Uterus (tissue), 2 donors: ENCODE measurements around the gene KIF18A.
A peak's percentile ranks its signal among the peaks of the same experiment; 100 is the strongest.

Experiments
- POLR2A ChIP-seq, 2 donors: fragments of 450-650 bp; IDR thresholded peaks; one replicate each; pipeline ENCODE4 v1.6.1; 2016; ENCODE audit warnings: antibody characterized with exemption in 2 of 2, mild to moderate bottlenecking in 1 of 2, moderate library complexity in 1 of 2
- TF ChIP-seq, protein P1 (sequence below), 4 experiments: fragments of 200-600 bp in 2 of 4; fragments of 450-650 bp in 2 of 4; sonication (generic) in 2 of 4; IDR thresholded peaks; one replicate each; pipeline ENCODE4 v1.5.1; 2016 to 2019; ENCODE audit warnings: antibody characterized with exemption in 4 of 4, mild to moderate bottlenecking in 2 of 4, moderate library complexity in 1 of 4

DNA sequence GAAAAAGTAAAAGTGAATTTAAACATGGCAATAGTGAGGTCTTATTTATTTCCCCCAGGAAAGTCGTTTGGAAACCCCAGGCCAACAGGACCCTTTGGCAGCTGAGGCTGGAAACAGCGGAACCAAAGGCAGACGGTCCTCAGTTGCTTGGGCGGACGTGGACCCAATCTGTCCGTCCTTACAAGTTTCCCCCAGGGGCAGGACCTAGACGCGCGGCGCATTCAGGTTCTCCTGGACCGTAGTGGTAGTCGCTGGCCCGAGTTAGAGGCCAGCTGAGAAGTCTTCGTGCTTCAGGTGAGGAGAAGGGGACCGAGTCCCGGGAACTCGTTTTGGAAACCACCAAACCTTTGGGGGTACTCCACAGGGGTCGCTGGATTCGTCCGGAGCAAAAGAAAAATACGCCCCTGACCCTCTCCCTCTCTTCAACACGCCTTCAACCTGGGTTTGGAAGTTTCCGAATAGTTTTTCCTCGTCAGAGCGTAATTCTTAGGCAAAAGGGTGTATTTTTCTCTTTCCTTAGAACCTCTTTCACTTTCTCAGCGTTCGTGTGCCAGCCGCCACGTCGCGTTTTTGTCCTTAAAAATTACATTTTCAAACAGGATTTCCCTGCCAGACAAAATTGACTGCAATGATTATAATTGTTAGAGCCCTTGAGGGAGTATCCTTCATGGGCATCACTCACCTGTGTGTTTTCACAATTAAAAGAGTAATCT, 2.3 kb upstream of the KIF18A start:
- TF ChIP-seq, protein P1, sequence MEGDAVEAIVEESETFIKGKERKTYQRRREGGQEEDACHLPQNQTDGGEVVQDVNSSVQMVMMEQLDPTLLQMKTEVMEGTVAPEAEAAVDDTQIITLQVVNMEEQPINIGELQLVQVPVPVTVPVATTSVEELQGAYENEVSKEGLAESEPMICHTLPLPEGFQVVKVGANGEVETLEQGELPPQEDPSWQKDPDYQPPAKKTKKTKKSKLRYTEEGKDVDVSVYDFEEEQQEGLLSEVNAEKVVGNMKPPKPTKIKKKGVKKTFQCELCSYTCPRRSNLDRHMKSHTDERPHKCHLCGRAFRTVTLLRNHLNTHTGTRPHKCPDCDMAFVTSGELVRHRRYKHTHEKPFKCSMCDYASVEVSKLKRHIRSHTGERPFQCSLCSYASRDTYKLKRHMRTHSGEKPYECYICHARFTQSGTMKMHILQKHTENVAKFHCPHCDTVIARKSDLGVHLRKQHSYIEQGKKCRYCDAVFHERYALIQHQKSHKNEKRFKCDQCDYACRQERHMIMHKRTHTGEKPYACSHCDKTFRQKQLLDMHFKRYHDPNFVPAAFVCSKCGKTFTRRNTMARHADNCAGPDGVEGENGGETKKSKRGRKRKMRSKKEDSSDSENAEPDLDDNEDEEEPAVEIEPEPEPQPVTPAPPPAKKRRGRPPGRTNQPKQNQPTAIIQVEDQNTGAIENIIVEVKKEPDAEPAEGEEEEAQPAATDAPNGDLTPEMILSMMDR (IDR thresholded peaks at IDR 0.05): peak in 1 of 4 experiments; percentile 3
- no peak for TF ChIP-seq POLR2A (IDR thresholded peaks at IDR 0.05)
